Measurements from ENCODE around the gene CNTFR.

The CNTFR gene

DNA sequence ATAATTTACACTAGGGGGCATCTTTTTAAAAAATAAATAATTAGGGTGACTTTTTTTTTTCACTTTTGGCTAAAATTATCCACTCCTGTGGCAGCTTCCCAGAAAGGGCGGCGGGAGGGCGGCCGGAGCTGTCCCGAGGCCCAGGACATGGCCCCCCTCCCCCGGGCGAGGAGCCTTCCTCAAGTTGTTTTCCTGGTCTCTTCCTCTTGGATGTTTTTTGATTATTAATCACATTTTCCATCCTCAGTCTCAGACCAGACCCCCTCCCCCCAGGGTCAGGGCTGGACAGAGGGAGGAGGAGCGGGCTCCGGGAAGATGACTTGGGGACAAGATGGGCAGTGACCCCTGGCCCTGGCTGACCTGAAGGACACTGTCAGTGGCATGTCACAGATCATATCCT, 4.7 kb upstream of the CNTFR start:
- TF ChIP-seq EP300 (IDR thresholded peaks at IDR 0.05; ENCODE audit: borderline replicate concordance), result no peak
- TF ChIP-seq TEAD4 (IDR thresholded peaks at IDR 0.05), result no peak
- no peak for TF ChIP-seq TAF1 (IDR thresholded peaks at IDR 0.05; ENCODE audit: low read depth)
- TF ChIP-seq NFIC (IDR thresholded peaks at IDR 0.05), result no peak
- no peak for TF ChIP-seq EGR1 (IDR thresholded peaks at IDR 0.05)
- no peak for TF ChIP-seq RAD21 (IDR thresholded peaks at IDR 0.05; ENCODE audit: low read depth)
- no peak for TF ChIP-seq CEBPB (IDR thresholded peaks at IDR 0.05)
- TF ChIP-seq, protein P1, sequence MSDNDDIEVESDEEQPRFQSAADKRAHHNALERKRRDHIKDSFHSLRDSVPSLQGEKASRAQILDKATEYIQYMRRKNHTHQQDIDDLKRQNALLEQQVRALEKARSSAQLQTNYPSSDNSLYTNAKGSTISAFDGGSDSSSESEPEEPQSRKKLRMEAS (IDR thresholded peaks at IDR 0.05), result no peak
- no peak for TF ChIP-seq YY1 (IDR thresholded peaks at IDR 0.05; ENCODE audit: low read depth)
- TF ChIP-seq FOXM1 (IDR thresholded peaks at IDR 0.05; ENCODE audit: borderline replicate concordance, low read depth), result no peak
- TF ChIP-seq CREB1 (IDR thresholded peaks at IDR 0.05; ENCODE audit: low read depth), result no peak

DNA sequence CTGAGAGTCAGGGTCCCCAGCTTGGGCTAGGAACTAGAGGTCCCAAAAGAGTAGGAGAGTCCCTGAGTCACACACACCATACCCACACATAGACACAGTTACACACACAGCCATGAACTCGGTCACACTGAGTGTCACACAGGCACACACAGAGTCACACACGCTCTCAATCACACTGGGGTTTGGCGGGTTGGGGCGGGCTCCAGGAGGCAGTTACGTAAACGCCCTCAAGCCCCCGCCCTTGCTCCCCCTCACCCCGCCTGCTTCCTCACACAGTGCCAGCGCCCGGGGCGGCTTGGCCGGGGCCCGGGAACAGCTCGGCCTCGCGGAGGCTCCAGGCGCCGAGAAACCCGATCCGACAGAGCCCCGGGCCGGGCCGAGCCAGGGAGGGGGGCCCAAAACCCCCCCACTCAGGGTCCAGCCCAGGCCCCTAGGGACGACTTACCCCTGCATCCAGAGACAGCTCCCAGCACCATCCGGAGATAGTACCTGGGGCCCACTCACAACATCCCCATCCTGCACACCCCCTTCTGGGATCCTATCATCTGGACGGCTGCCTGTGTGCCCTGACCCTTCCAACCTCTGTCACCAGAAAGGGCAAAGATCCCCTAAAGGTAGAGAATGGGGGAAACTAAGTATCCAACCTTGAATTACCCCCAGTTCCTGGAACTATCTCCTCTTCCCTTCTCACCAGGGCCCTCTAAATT, 3.5 kb upstream of the CNTFR start:
- TF ChIP-seq NFIC (IDR thresholded peaks at IDR 0.05) (no peak), TEAD4 (IDR thresholded peaks at IDR 0.05) (no peak), FOXM1 (IDR thresholded peaks at IDR 0.05; ENCODE audit: borderline replicate concordance, low read depth) (no peak), TCF12 (IDR thresholded peaks at IDR 0.05; ENCODE audit: low read depth) (no peak)

DNA sequence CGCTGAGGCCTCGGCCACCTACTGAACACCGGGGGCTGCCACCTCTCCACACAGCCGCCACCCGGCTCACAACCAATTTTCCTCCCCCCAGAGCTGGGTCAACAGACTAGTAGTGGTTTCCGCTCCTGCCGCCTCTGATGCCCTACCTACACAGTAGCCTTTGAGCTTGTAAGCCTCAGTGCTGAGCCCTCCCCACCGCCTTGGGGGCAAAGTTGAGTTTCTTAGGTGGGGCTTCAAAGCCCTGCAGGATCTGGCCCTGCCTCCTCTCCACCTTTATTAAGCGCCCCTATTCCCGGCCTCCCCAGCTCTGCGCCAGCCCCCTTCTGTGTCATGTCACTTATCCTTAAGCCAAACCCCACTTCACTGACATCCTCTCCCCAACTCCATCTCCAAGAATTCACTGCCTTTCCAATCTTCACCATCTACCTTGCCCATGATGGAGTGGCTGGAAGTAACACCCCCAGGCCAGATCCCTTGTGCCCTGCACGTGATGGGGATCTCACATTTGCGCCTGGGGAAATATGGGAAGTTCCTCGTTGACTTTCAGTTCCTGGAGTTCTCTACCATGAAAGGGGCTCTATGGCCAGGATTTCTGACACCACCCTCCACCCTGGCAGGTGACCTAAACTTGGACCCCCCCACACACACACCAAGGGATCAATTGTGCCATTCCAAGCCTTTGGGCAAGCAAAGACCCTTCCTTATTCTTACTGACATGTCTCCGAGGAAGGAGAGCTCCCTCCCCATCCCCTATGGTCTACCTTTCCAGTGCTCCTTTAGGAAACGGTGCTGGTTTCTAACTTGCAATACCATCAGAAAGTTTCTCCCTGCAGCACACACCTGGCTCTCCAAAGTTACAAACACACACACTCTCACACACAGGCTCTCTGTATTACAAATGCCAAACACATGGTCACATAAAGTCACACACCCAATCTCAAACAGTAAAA, 2.7 kb upstream of the CNTFR start:
- no peak for TF ChIP-seq TAF1 (IDR thresholded peaks at IDR 0.05; ENCODE audit: low read depth)
- TF ChIP-seq, protein P1 (IDR thresholded peaks at IDR 0.05), result peak; percentile 34; the same call in 1 of the 2 replicates

DNA sequence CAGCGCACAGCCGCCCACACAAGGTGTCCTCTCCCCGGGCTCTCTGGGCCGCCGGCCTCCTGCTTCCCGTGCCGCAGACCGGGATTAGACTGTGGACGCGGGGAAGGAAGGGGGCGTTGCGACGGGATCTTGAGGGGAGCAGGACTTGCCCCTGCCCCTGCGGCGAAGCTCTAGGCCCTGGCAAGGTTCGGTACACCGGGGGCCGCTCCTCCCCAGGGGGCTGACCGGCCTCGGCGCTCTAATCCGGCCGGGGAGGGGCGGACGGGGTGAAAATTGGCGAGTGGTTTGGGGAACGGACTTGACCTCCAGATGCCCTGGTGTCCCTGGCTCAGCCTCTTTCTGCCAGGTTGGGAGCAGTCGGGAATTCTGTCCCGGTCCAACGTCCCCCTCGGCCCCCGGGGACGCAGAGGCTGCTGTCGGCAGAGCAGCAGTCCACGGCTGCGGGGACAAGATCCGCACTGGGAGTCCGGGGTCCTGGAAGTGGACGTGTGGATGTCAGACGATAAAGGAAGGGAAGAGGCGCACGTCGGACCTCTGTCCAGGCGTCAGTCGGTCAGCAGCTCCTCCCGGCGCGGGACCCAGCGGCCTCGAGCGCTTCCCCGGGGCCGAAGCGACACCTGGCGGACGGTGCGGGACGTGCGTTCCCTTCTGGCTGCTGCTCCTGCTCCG, 1.9 kb upstream of the CNTFR start:
- TF ChIP-seq CREB1 (IDR thresholded peaks at IDR 0.05; ENCODE audit: low read depth) (no peak), TEAD4 (IDR thresholded peaks at IDR 0.05) (no peak), EGR1 (IDR thresholded peaks at IDR 0.05) (no peak), TCF12 (IDR thresholded peaks at IDR 0.05; ENCODE audit: low read depth) (no peak), CEBPB (IDR thresholded peaks at IDR 0.05) (no peak), EP300 (IDR thresholded peaks at IDR 0.05; ENCODE audit: borderline replicate concordance) (no peak), NFIC (IDR thresholded peaks at IDR 0.05) (no peak), RAD21 (IDR thresholded peaks at IDR 0.05; ENCODE audit: low read depth) (peak; percentile 91), TAF1 (IDR thresholded peaks at IDR 0.05; ENCODE audit: low read depth) (no peak), YY1 (IDR thresholded peaks at IDR 0.05; ENCODE audit: low read depth) (0 out of 2 replicates have a peak, but pooled peaks have one; percentile 6), FOXM1 (IDR thresholded peaks at IDR 0.05; ENCODE audit: borderline replicate concordance, low read depth) (no peak), ZBTB7A (IDR thresholded peaks at IDR 0.05; ENCODE audit: low read depth) (0 out of 2 replicates have a peak, but pooled peaks have one; percentile 50)
- TF ChIP-seq, protein P2, sequence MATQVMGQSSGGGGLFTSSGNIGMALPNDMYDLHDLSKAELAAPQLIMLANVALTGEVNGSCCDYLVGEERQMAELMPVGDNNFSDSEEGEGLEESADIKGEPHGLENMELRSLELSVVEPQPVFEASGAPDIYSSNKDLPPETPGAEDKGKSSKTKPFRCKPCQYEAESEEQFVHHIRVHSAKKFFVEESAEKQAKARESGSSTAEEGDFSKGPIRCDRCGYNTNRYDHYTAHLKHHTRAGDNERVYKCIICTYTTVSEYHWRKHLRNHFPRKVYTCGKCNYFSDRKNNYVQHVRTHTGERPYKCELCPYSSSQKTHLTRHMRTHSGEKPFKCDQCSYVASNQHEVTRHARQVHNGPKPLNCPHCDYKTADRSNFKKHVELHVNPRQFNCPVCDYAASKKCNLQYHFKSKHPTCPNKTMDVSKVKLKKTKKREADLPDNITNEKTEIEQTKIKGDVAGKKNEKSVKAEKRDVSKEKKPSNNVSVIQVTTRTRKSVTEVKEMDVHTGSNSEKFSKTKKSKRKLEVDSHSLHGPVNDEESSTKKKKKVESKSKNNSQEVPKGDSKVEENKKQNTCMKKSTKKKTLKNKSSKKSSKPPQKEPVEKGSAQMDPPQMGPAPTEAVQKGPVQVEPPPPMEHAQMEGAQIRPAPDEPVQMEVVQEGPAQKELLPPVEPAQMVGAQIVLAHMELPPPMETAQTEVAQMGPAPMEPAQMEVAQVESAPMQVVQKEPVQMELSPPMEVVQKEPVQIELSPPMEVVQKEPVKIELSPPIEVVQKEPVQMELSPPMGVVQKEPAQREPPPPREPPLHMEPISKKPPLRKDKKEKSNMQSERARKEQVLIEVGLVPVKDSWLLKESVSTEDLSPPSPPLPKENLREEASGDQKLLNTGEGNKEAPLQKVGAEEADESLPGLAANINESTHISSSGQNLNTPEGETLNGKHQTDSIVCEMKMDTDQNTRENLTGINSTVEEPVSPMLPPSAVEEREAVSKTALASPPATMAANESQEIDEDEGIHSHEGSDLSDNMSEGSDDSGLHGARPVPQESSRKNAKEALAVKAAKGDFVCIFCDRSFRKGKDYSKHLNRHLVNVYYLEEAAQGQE (IDR thresholded peaks at IDR 0.05; ENCODE audit: low read depth), result no peak
- TF ChIP-seq, protein P1 (IDR thresholded peaks at IDR 0.05), result peak; percentile 19; the same call in 1 of the 2 replicates
- TF ChIP-seq, protein P3, sequence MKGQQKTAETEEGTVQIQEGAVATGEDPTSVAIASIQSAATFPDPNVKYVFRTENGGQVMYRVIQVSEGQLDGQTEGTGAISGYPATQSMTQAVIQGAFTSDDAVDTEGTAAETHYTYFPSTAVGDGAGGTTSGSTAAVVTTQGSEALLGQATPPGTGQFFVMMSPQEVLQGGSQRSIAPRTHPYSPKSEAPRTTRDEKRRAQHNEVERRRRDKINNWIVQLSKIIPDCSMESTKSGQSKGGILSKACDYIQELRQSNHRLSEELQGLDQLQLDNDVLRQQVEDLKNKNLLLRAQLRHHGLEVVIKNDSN (IDR thresholded peaks at IDR 0.05), result no peak

DNA sequence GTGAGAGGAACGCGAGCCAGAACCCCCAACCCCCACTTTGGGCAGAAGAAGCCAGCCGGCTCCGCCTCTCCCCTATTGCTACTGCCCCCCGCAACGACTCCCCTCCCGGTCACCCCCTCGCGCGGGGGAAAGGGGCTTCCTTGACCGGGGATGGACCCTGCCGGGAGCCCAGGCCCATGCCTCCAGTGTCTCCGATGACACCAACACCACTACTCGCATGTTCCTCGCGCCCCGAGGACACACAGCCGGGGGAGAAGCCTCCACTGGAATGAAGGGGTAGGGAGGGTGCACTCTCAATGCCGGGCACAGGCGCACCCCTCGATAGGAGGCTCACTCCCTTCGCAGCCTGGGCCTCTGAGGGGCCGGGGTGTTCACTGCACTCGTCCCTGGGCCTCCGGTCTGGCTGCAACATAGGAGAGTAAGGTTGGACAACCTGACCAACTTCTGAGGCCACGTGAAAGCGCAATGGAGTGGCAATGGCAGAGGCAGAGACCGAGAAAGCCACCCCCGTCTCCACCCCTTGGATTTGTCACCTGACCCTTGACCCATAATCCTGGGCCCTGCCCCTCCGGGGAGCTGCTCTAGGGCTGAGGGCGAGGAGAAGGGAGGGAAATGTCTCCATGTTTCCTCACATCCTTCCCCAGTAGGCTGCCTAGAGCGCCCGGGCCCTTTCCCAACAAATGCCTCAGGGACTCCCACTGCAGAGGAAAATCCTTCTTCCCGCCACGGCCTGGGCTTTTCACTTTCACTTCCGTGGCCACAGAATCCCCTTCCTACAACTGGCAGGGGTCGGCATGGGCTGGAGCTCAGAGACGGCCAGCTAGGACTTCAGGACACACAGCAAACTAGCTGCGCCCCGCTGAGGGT, 1.1 kb upstream of the CNTFR start:
- no peak for TF ChIP-seq RAD21 (IDR thresholded peaks at IDR 0.05; ENCODE audit: low read depth)
- TF ChIP-seq, protein P1 (IDR thresholded peaks at IDR 0.05), result no peak
- no peak for TF ChIP-seq CEBPB (IDR thresholded peaks at IDR 0.05)
- TF ChIP-seq, protein P2 (IDR thresholded peaks at IDR 0.05; ENCODE audit: low read depth), result no peak
- TF ChIP-seq EGR1 (IDR thresholded peaks at IDR 0.05), result no peak
- no peak for TF ChIP-seq FOXM1 (IDR thresholded peaks at IDR 0.05; ENCODE audit: borderline replicate concordance, low read depth)
- no peak for TF ChIP-seq TEAD4 (IDR thresholded peaks at IDR 0.05)
- no peak for TF ChIP-seq ZBTB7A (IDR thresholded peaks at IDR 0.05; ENCODE audit: low read depth)
- TF ChIP-seq CREB1 (IDR thresholded peaks at IDR 0.05; ENCODE audit: low read depth), result no peak
- no peak for TF ChIP-seq NFIC (IDR thresholded peaks at IDR 0.05)
- no peak for TF ChIP-seq EP300 (IDR thresholded peaks at IDR 0.05; ENCODE audit: borderline replicate concordance)
- no peak for TF ChIP-seq TCF12 (IDR thresholded peaks at IDR 0.05; ENCODE audit: low read depth)
- TF ChIP-seq, protein P3 (IDR thresholded peaks at IDR 0.05), result no peak
- no peak for TF ChIP-seq YY1 (IDR thresholded peaks at IDR 0.05; ENCODE audit: low read depth)

All from Ishikawa (cell line).